A549 (cell line): ENCODE measurements around the gene TRABD. TPM values are rescaled to one million over a fixed set of nuclear protein-coding genes. Genes with fewer than 3 reads are reported as not detected.
A peak's percentile ranks its signal among the peaks of the same experiment; 100 is the strongest.

Experiments used
- ATAC-seq, 2 experiments: fragments of 200-7000 bp in 1 of 2; fragments of >200 bp in 1 of 2; cut with Nextera tagmentation in 1 of 2; cut with Tn5 transposase in 1 of 2; 3 replicates each; pipeline versions ENCODE4 v1.8.0 to v1.9.1; 2018 to 2020; ENCODE audit warnings: mild to moderate bottlenecking in 1 of 2, moderate library complexity in 1 of 2
- CTCF ChIA-PET: fragments of 300-600 bp; sonication (Branson Sonifier 250); formaldehyde crosslinking; extraction: SDS; loops from one replicate; lab custom pipeline; 2021; ENCODE audit warnings: antibody characterized with exemption, inconsistent platforms; lab: Yijun Ruan, JAX
- POLR2A ChIA-PET: fragments of 350-600 bp; formaldehyde crosslinking; extraction: SDS; loops from one replicate; lab custom pipeline; 2021; ENCODE audit warnings: antibody characterized with exemption, inconsistent platforms; lab: Yijun Ruan, JAX
- DNase-seq, 2 experiments: peaks; one replicate each; pipeline versions ENCODE4 v3.0.0 to v3.0.0-alpha.2; 2011 to 2016; ENCODE audit warnings: low read depth in 1 of 2, low spot score in 1 of 2
- FAIRE-seq: peaks from 2 replicates; lab custom pipeline; 2011; peaks lifted over from hg19 to GRCh38; lab: Jason Lieb, UNC
- H3K27ac ChIP-seq, 2 experiments: fragments of >200 bp; sonication (Bioruptor Twin); formaldehyde crosslinking; 3 replicates each; pipeline ENCODE4 v1.5.1; 2016 to 2017
- H3K4me1 ChIP-seq: fragments of >200 bp; sonication (Bioruptor Twin); formaldehyde crosslinking; 3 replicates; pipeline ENCODE4 v1.6.1; 2016
- H3K4me2 ChIP-seq: fragments of >200 bp; sonication (Bioruptor Twin); formaldehyde crosslinking; 3 replicates; pipeline ENCODE4 v1.6.1; 2016
- H3K4me3 ChIP-seq: fragments of >200 bp; sonication (Bioruptor Twin); formaldehyde crosslinking; 3 replicates; pipeline ENCODE4 v1.5.1; 2016
- H3K9me3 ChIP-seq: fragments of >200 bp; sonication (Bioruptor Twin); formaldehyde crosslinking; 3 replicates; pipeline ENCODE4 v1.6.1; 2016
- BCL3 ChIP-seq: fragments of >200 bp; sonication (Bioruptor Twin); formaldehyde crosslinking; IDR thresholded peaks from 3 replicates; pipeline ENCODE4 v1.6.1; 2016
- BHLHE40 ChIP-seq: IDR thresholded peaks from 2 replicates; pipeline ENCODE4 v1.6.1; 2012; ENCODE audit warnings: low read depth, low read length, inconsistent platforms
- CBX2 ChIP-seq: fragments of 200-600 bp; sonication (generic); IDR thresholded peaks from 2 replicates; pipeline ENCODE4 v1.6.1; 2016; ENCODE audit warnings: low read depth, mild to moderate bottlenecking, borderline replicate concordance
- CBX8 ChIP-seq: fragments of 200-600 bp; sonication (generic); IDR thresholded peaks from 2 replicates; pipeline ENCODE4 v1.6.1; 2016
- CHD2 ChIP-seq: fragments of 150-350 bp; IDR thresholded peaks from 2 replicates; pipeline ENCODE4 v1.6.1; 2014; ENCODE audit warnings: low read length; ENCODE audit not compliant: partially characterized antibody
- E2F6 ChIP-seq: IDR thresholded peaks from 2 replicates; pipeline ENCODE4 v1.6.1; 2012; ENCODE audit warnings: low read depth, borderline replicate concordance
- EHF ChIP-seq: fragments of 250-450 bp; sonication (Bioruptor Pico); IDR thresholded peaks from 2 replicates; pipeline ENCODE4 v1.5.0; 2020; ENCODE audit warnings: mild to moderate bottlenecking
- ELK1 ChIP-seq: fragments of 150-350 bp; IDR thresholded peaks from 2 replicates; pipeline ENCODE4 v1.6.1; 2014; ENCODE audit warnings: low read depth, mild to moderate bottlenecking, low read length
- FOXS1 ChIP-seq: fragments of 250-450 bp; sonication (Bioruptor Pico); IDR thresholded peaks from 2 replicates; pipeline ENCODE4 v1.5.0; 2020; ENCODE audit warnings: mild to moderate bottlenecking, moderate library complexity
- HDAC2 ChIP-seq: fragments of 200-600 bp; sonication (generic); IDR thresholded peaks from 2 replicates; pipeline ENCODE4 v1.6.1; 2016
- HES2 ChIP-seq: fragments of >200 bp; sonication (Bioruptor Twin); formaldehyde crosslinking; IDR thresholded peaks from 2 replicates; pipeline ENCODE4 v1.6.1; 2016
- HEYL ChIP-seq: fragments of 250-450 bp; sonication (Bioruptor Pico); IDR thresholded peaks from 2 replicates; pipeline ENCODE4 v1.8.0; 2021; ENCODE audit warnings: mild to moderate bottlenecking, moderate library complexity
- HOXA7 ChIP-seq: fragments of 250-450 bp; sonication (Bioruptor Pico); IDR thresholded peaks from 2 replicates; pipeline ENCODE4 v1.5.0; 2020; ENCODE audit warnings: mild to moderate bottlenecking, moderate library complexity
- HOXB13 ChIP-seq: fragments of 250-450 bp; sonication (Bioruptor Pico); IDR thresholded peaks from 2 replicates; pipeline ENCODE4 v1.5.0; 2020; ENCODE audit warnings: low read depth, mild to moderate bottlenecking, moderate library complexity
- JUN ChIP-seq, 2 experiments: fragments of >200 bp; sonication (Bioruptor Twin); formaldehyde crosslinking; IDR thresholded peaks; 2 replicates in 1 of 2; 3 replicates in 1 of 2; pipeline ENCODE4 v1.6.1; 2016 to 2017
- JUNB ChIP-seq: fragments of >200 bp; sonication (Bioruptor Twin); formaldehyde crosslinking; IDR thresholded peaks from 2 replicates; pipeline ENCODE4 v1.6.1; 2016
- MAX ChIP-seq: IDR thresholded peaks from 2 replicates; pipeline ENCODE4 v1.6.1; 2012
- MAZ ChIP-seq: fragments of 150-350 bp; IDR thresholded peaks from 2 replicates; pipeline ENCODE4 v1.6.1; 2014; ENCODE audit warnings: antibody characterized with exemption, low read depth, low read length, borderline replicate concordance
- NPAS2 ChIP-seq: fragments of 250-450 bp; sonication (Bioruptor Pico); IDR thresholded peaks from 2 replicates; pipeline ENCODE4 v1.8.0; 2022; ENCODE audit warnings: mild to moderate bottlenecking, moderate library complexity, borderline replicate concordance
- PBX3 ChIP-seq: IDR thresholded peaks from 2 replicates; pipeline ENCODE4 v1.6.1; 2012
- POLR2A ChIP-seq: IDR thresholded peaks from 2 replicates; pipeline ENCODE4 v1.6.1; 2012; ENCODE audit warnings: mild to moderate bottlenecking, low read length
- RCOR1 ChIP-seq: fragments of 150-350 bp; IDR thresholded peaks from 2 replicates; pipeline ENCODE4 v1.6.1; 2014; ENCODE audit warnings: antibody characterized with exemption, low read length, low read depth
- RFX5 ChIP-seq: fragments of 450-650 bp; IDR thresholded peaks from 2 replicates; pipeline ENCODE4 v1.7.1; 2014; ENCODE audit warnings: antibody characterized with exemption, mild to moderate bottlenecking, moderate library complexity
- RNF2 ChIP-seq: fragments of 200-600 bp; sonication (generic); IDR thresholded peaks from 2 replicates; pipeline ENCODE4 v1.6.1; 2016; ENCODE audit warnings: low read depth, mild to moderate bottlenecking, antibody characterized with exemption, moderate library complexity, borderline replicate concordance
- SMC3 ChIP-seq: fragments of >200 bp; sonication (Bioruptor Twin); formaldehyde crosslinking; IDR thresholded peaks from 3 replicates; pipeline ENCODE4 v1.6.1; 2018; ENCODE audit warnings: inconsistent platforms
- ZC3H11A ChIP-seq: fragments of 450-650 bp; IDR thresholded peaks from 2 replicates; pipeline ENCODE4 v1.6.1; 2014; ENCODE audit warnings: antibody characterized with exemption, mild to moderate bottlenecking
- WGBS: methylation state at CpG from one replicate; pipeline ENCODE4 v1.1.6; 2017; ENCODE audit errors: missing lambda C conversion rate; 5-methylcytosine and 5-hydroxymethylcytosine counted together
- polyA plus RNA-seq, 4 experiments: library from polyadenylated mRNA; depleted of rRNA in 3 of 4; stranded (reverse); fragments of >200 nt; fragmentation: RNase III in 1 of 4; extraction: RNeasy Plus Mini Kit Qiagen cat#74134 plus additional on column Dnase treatment in 1 of 4; gene quantifications; 2 replicates in 3 of 4; 3 replicates in 1 of 4; pipeline ENCODE4 v1.2.3, GENCODE V29; 2011 to 2017

Gene TRABD
- polyA plus RNA-seq, 2 of the 4 experiments (the other 2 are of a cell fraction) = 14.8 to 30.4 TPM

- CTCF ChIA-PET = interaction anchor here (0.9 kb wide), 1 partner anchor 50 kb away, joined by 4 read pairs; no protein-coding TSS in a partner anchor
- POLR2A ChIA-PET = no interaction called here
- ATAC-seq = no peak
- no peak overlapping the region for H3K4me3 ChIP-seq
- FAIRE-seq = no peak
- H3K4me1 ChIP-seq = no peaks in the 10 kb centered on the region
- 90% methylated on average over 11 of the region's 18 CpGs for WGBS
- DNase-seq = no peak
- no peak overlapping the region for H3K27ac ChIP-seq
- H3K9me3 ChIP-seq = peaks cover 10% of the 10 kb centered on the region; the same call in 2 of the 3 replicates
- no peak for TF ChIP-seq ELK1
- no peak for TF ChIP-seq FOXS1 (CRISPR knock-in tag)
- no peak for TF ChIP-seq HOXB13
- no peak for TF ChIP-seq EHF (CRISPR knock-in tag)
- TF ChIP-seq, all 56 proteins: peak for 0
- H3K4me2 ChIP-seq = no peak overlapping the region
Measured at GRCh38 chr22:50199251-50199721, 13.6 kb downstream of the TRABD start.

GRCh38 chr22:50199829-50200460 is 14.2 kb downstream of the TRABD start:
- TF ChIP-seq NPAS2 (CRISPR knock-in tag) = no peak
- TF ChIP-seq HDAC2 = no peak
- no peak for TF ChIP-seq CBX2
- TF ChIP-seq BHLHE40 = no peak
- TF ChIP-seq EHF (CRISPR knock-in tag) = no peak
- TF ChIP-seq HES2 = no peak
- no peak for TF ChIP-seq ZC3H11A
- TF ChIP-seq CBX8 = no peak
- TF ChIP-seq JUN (IDR thresholded peaks at IDR 0.05) = no peak
- TF ChIP-seq RFX5 = no peak
- no peak for TF ChIP-seq HOXA7 (CRISPR knock-in tag)
- no peak for TF ChIP-seq PBX3
- TF ChIP-seq SMC3 = no peak
- no peak for TF ChIP-seq JUNB
- TF ChIP-seq RNF2 = no peak
- TF ChIP-seq FOXS1 (CRISPR knock-in tag) = no peak
- CTCF ChIA-PET = no interaction called here
- H3K4me3 ChIP-seq = peak overlapping the region; percentile 95
- 31% methylated on average over 10 of the region's 34 CpGs for WGBS
- POLR2A ChIA-PET = no interaction called here
- H3K27ac ChIP-seq = peak overlapping the region; percentile 93 to 99
- ATAC-seq (peak; percentile 49 to 50; a peak in 5 of 6 replicates), DNase-seq (no peak), FAIRE-seq (no peak)
- peak overlapping the region; percentile 88 for H3K4me2 ChIP-seq
- no peaks in the 10 kb centered on the region for H3K4me1 ChIP-seq
- H3K9me3 ChIP-seq = peaks cover 10% of the 10 kb centered on the region; the same call in 2 of the 3 replicates

- Histone ChIP-seq H3K9me3 (peaks cover 10% of the 10 kb centered on the region; the same call in 2 of the 3 replicates), H3K4me2 (peak within 1 kb of the TSS; percentile 88), H3K4me1 (no peaks in the 10 kb centered on the region), H3K27ac (peak within 1 kb of the TSS; percentile 93 to 99), H3K4me3 (peak within 1 kb of the TSS; percentile 95)
- ChIA-PET CTCF (no interaction called here), POLR2A (no interaction called here)
- TF ChIP-seq HES2 (no peak), JUN (IDR thresholded peaks at IDR 0.05) (peak in 1 of 2 experiments; percentile 70; a peak in 2 of 5 replicates), ZC3H11A (no peak), MAX (no peak; the same call in 1 of the 2 replicates), HEYL (CRISPR knock-in tag) (no peak), RNF2 (0 out of 2 replicates have a peak, but pooled peaks have one; percentile 54), BCL3 (peak; percentile 46; the same call in 1 of the 3 replicates), RCOR1 (no peak), PBX3 (peak; percentile 89), CHD2 (no peak), POLR2A (peak; percentile 73), E2F6 (peak; percentile 38; the same call in 1 of the 2 replicates), MAZ (no peak), CBX2 (no peak)
- FAIRE-seq = no peak
- peak; percentile 83 to 93 for DNase-seq
- peak; percentile 86 to 95 for ATAC-seq
- whole genome bisulfite sequencing = no CpG with 5 or more reads among the region's 105 CpGs
Measured at GRCh38 chr22:50200461-50201190, 14.9 kb downstream of the TRABD start, which contains the start of gene SELENOO. Gene SELENOO (plus strand): TSS chr22:50201011. CDS start chr22:50201037, 26 bp downstream.
